Stimulated activated CD4-positive, alpha-beta T cell treated with anti-CD3 and anti-CD28 coated beads, Interleukin-12 subunit alpha, Interleukin-12 subunit beta, amount 100 ng/mL, for 48 hours (primary cell): ENCODE measurements around the gene SELENBP1.
"Not testable (repeated sequence)": the region's sequence is repeated elsewhere in the genome, so short reads cannot be mapped to it uniquely, and the experiment has no call there.

Experiments used
- DNase-seq, 3 donors: peaks; one replicate each; pipeline ENCODE4 v3.0.0-alpha.2; 2020; ENCODE audit warnings: low read depth in 2 of 3, low spot score in 1 of 3

SELENBP1 gene

GRCh38 chr1:151372058-151372934 is at the start of gene SELENBP1:
SELENBP1 (minus strand) TSS chr1:151372705; CDS start chr1:151372641, 64 bp downstream.
- no peak for DNase-seq

- no peak for DNase-seq
Observed at GRCh38 chr1:151419819-151420218, 47.3 kb upstream of the SELENBP1 start.

- no peak for DNase-seq
Observed at GRCh38 chr1:151418081-151418480, 45.6 kb upstream of the SELENBP1 start.

- DNase-seq, result no peak
Observed at GRCh38 chr1:151416231-151416630, 43.7 kb upstream of the SELENBP1 start.

GRCh38 chr1:151411884-151412283 is 39.4 kb upstream of the SELENBP1 start:
- no peak for DNase-seq

- no peak for DNase-seq
Observed at GRCh38 chr1:151408891-151409290, 36.4 kb upstream of the SELENBP1 start.

GRCh38 chr1:151407304-151407703 is 34.8 kb upstream of the SELENBP1 start:
- DNase-seq, result no peak

- DNase-seq, result no peak
Observed at GRCh38 chr1:151406176-151406575, 33.7 kb upstream of the SELENBP1 start.

- DNase-seq, result no peak
Observed at GRCh38 chr1:151405187-151405951, 32.9 kb upstream of the SELENBP1 start.

- DNase-seq, result no peak
Observed at GRCh38 chr1:151403612-151404011, 31.1 kb upstream of the SELENBP1 start.

- no peak for DNase-seq
Observed at GRCh38 chr1:151402764-151403163, 30.3 kb upstream of the SELENBP1 start.

- no peak for DNase-seq
Observed at GRCh38 chr1:151401860-151402259, 29.4 kb upstream of the SELENBP1 start.

- no peak for DNase-seq
Observed at GRCh38 chr1:151401125-151401788, 28.8 kb upstream of the SELENBP1 start.

- peak; percentile 64 to 70 (median 66) for DNase-seq
Observed at GRCh38 chr1:151399324-151400171, 27.0 kb upstream of the SELENBP1 start, which contains the start of gene PSMB4. PSMB4 (plus strand) TSS chr1:151399573; CDS start chr1:151399588, 15 bp downstream.

GRCh38 chr1:151396265-151396664 is 23.8 kb upstream of the SELENBP1 start:
- DNase-seq, result not testable (repeated sequence)

GRCh38 chr1:151393583-151393982 is 21.1 kb upstream of the SELENBP1 start:
- no peak for DNase-seq

GRCh38 chr1:151391079-151391563 is 18.6 kb upstream of the SELENBP1 start:
- DNase-seq, result no peak

- not testable (repeated sequence) for DNase-seq
Observed at GRCh38 chr1:151390221-151391078, 17.9 kb upstream of the SELENBP1 start.

GRCh38 chr1:151386002-151386401 is 13.5 kb upstream of the SELENBP1 start:
- DNase-seq, result no peak
